Left cardiac atrium (tissue), 4 donors: ENCODE results near the gene PKIG. TPM values are rescaled to one million over a fixed set of nuclear protein-coding genes. Genes with fewer than 3 reads are reported as not detected.
"Not testable (repeated sequence)": the region's sequence is repeated elsewhere in the genome, so short reads cannot be mapped to it uniquely, and the experiment has no call there.

ENCODE experiments used
- ATAC-seq, 2 donors: fragments of 200-7000 bp; cut with Tn5 transposase; one replicate each; pipeline ENCODE4 v1.9.1; 2020; ENCODE audit warnings: mild to moderate bottlenecking in 2 of 2, moderate library complexity in 2 of 2
- DNase-seq: peaks from one replicate; pipeline ENCODE4 v3.0.0-alpha.2; 2020
- intact Hi-C, 2 donors: fragments of 100-400 bp; cut with DNase I; formaldehyde crosslinking; loops; one replicate each; pipeline versions ENCODE4 v1.14.1 to v1.15.1; 2022 to 2023
- long read RNA-seq: library from polyadenylated mRNA; unstranded; transcript quantifications from one replicate; pipeline ENCODE4 v2.0.0, GENCODE V29; 2021
- total RNA-seq, 2 donors: library from RNA; stranded (reverse); fragmentation: NEBNext Ultra II Directional; extraction: Animal tissue kit (Norgen Biotek cat#: 25700); gene quantifications; one replicate each; pipeline ENCODE4 v1.2.1, GENCODE V29; 2021
- donor health status: DM: no; HTN: yes; CAD: no.
- donor health status: DM: no; HTN: yes; CAD: no; lungs with severe emphysema.
- donor health status: DM: yes; HTN: yes; CAD: no.
- donor health status: Dilated cardiomyopathy.

PKIG gene
- total RNA-seq = 100 to 1,000 TPM; 159 to 182 TPM
- long read RNA-seq, transcript PKIG-207 (4 exons, 1,191 nt) = minor isoform, 27 of 96 reads
- long read RNA-seq, transcript PKIG-202 (4 exons, 1,180 nt) = major isoform, 46 of 96 reads
- long read RNA-seq, partial matches to known transcripts = 11 of 96 reads
- long read RNA-seq, other reads (novel, unspliced or antisense) = 10 of 96 reads

GRCh38 chr20:44582311-44583025 is at the start of gene PKIG:
Gene PKIG, plus strand, starts transcription at chr20:44582579. Its CDS starts 31,978 bp downstream, at chr20:44614557.
- intact Hi-C loops = no loop called here
- DNase-seq (peak; percentile 65), ATAC-seq (peak; percentile 83 to 88)

- no peak for ATAC-seq
- intact Hi-C loops = loop anchor here (5.0 kb wide), 1 partner anchor 79 kb away; no protein-coding TSS in a partner anchor
- no peak for DNase-seq
Observed at GRCh38 chr20:44532981-44533331, 49.4 kb upstream of the PKIG start.

- intact Hi-C loops = loop anchor here (5.0 kb wide), 1 partner anchor 78 kb away; no protein-coding TSS in a partner anchor
- no peak for ATAC-seq
Observed at GRCh38 chr20:44533928-44534327, 48.5 kb upstream of the PKIG start.

GRCh38 chr20:44536175-44536574 is 46.2 kb upstream of the PKIG start:
- intact Hi-C loops = no loop called here
- DNase-seq = no peak
- no peak for ATAC-seq

More at GRCh38 chr20:44533928-44534327, 48.5 kb upstream of the PKIG start:
- no peak for DNase-seq

GRCh38 chr20:44537993-44538392 is 44.4 kb upstream of the PKIG start:
- ATAC-seq (peak; percentile 27 to 44), DNase-seq (no peak)
- intact Hi-C loops = no loop called here

- ATAC-seq = peak in 1 of 2 donors; percentile 61
- intact Hi-C loops = no loop called here
- no peak for DNase-seq
Observed at GRCh38 chr20:44540834-44541233, 41.5 kb upstream of the PKIG start.

- intact Hi-C loops = no loop called here
- ATAC-seq = no peak
- DNase-seq = no peak
Observed at GRCh38 chr20:44541992-44542391, 40.4 kb upstream of the PKIG start.

GRCh38 chr20:44542890-44543289 is 39.5 kb upstream of the PKIG start:
- ATAC-seq (no peak), DNase-seq (no peak)
- intact Hi-C loops = no loop called here

GRCh38 chr20:44543358-44543757 is 39.0 kb upstream of the PKIG start:
- DNase-seq (no peak), ATAC-seq (no peak)
- intact Hi-C loops = no loop called here

GRCh38 chr20:44544263-44544662 is 38.1 kb upstream of the PKIG start:
- DNase-seq (no peak), ATAC-seq (peak in 1 of 2 donors; percentile 21)
- intact Hi-C loops = no loop called here

GRCh38 chr20:44547419-44547818 is 35.0 kb upstream of the PKIG start:
- no peak for ATAC-seq

GRCh38 chr20:44549123-44549522 is 33.3 kb upstream of the PKIG start:
- DNase-seq (no peak), ATAC-seq (no peak)
- intact Hi-C loops = no loop called here

More at GRCh38 chr20:44547419-44547818, 35.0 kb upstream of the PKIG start:
- DNase-seq = no peak
- intact Hi-C loops = no loop called here

GRCh38 chr20:44552050-44552449 is 30.3 kb upstream of the PKIG start:
- no peak for ATAC-seq
- DNase-seq = no peak
- intact Hi-C loops = no loop called here

- intact Hi-C loops = no loop called here
- DNase-seq = no peak
Observed at GRCh38 chr20:44552568-44552949, 29.8 kb upstream of the PKIG start.

GRCh38 chr20:44552950-44553908 is 29.1 kb upstream of the PKIG start:
- ATAC-seq (peak in 1 of 2 donors; percentile 89), DNase-seq (no peak)
- intact Hi-C loops = no loop called here

More at GRCh38 chr20:44552568-44552949, 29.8 kb upstream of the PKIG start:
- no peak for ATAC-seq

- intact Hi-C loops = no loop called here
- DNase-seq = no peak
- ATAC-seq = peak; percentile 34 to 39
Observed at GRCh38 chr20:44559302-44559701, 23.1 kb upstream of the PKIG start.

- ATAC-seq (no peak), DNase-seq (no peak)
- intact Hi-C loops = no loop called here
Observed at GRCh38 chr20:44560229-44560628, 22.1 kb upstream of the PKIG start.

- DNase-seq, intact Hi-C loops, ATAC-seq: not testable (repeated sequence)
Observed at GRCh38 chr20:44560818-44561217, 21.6 kb upstream of the PKIG start.

GRCh38 chr20:44561876-44562275 is 20.5 kb upstream of the PKIG start:
- ATAC-seq = no peak
- intact Hi-C loops = no loop called here

GRCh38 chr20:44566018-44566417 is 16.4 kb upstream of the PKIG start:
- intact Hi-C loops = no loop called here
- DNase-seq (no peak), ATAC-seq (no peak)

More at GRCh38 chr20:44561876-44562275, 20.5 kb upstream of the PKIG start:
- no peak for DNase-seq
